Stimulated activated CD8-positive, alpha-beta memory T cell treated with anti-CD3 and anti-CD28 coated beads, Interleukin-12 subunit alpha, Interleukin-12 subunit beta, amount 100 ng/mL, for 4 hours (primary cell): ENCODE results near the gene MXD3.
"Not testable (repeated sequence)": the region's sequence is repeated elsewhere in the genome, so short reads cannot be mapped to it uniquely, and the experiment has no call there.

Source experiments
- DNase-seq: peaks from one replicate; pipeline ENCODE4 v3.0.0-alpha.2; 2020; ENCODE audit warnings: low read depth

MXD3 gene

DNA sequence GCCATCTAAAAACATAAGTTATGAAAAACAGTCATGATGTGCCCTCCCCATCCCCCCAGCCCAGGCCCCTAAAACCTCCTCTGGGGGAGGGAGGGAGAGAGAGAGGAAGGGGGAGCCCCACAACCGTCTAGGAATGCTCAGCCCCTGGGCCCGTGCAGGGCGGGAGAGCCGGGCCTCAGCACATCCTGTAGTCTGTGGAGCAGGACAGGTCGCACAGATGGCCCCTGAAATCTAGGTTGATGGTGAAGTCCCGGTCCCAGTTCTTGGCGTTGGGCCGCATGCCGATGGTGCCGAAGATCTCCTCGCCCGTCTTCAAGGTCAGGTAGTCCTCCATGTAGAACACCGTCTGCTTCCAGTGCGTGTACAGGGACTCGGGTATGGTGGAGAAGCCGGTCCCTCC lies 46.3 kb downstream of the MXD3 start:
- no peak for DNase-seq

GRCh38 chr5:177264178-177264577 lies 47.5 kb downstream of the MXD3 start:
- DNase-seq = no peak

- no peak for DNase-seq
Measured at GRCh38 chr5:177261510-177261909, 50.2 kb downstream of the MXD3 start.

DNA sequence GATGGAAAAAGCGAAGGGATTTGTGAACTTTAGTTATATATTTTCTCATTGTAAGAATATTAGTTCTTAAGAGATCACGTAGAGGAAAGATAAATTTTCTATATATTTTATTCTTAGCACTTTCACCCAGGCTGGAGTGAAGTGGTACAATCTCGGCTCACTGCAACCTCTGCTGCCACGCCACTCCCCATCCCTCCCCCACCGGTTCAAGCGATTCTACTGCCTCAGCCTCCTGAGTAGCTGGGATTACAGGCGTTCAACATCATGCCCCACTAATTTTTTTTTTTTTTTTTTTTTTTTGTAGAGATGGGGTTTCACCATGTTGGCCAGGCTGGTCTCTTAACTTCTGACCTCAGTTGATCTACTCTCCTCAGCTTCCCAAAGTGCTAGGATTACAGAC lies 50.7 kb downstream of the MXD3 start:
- no peak for DNase-seq

- DNase-seq = not testable (repeated sequence)
Measured at GRCh38 chr5:177258711-177259110, 53.0 kb downstream of the MXD3 start.
